HG03095 (cell line): ENCODE results near the gene HPRT1.

ENCODE experiments used
- ATAC-seq: cut with Tn5 transposase; IDR thresholded peaks from one replicate; pipeline ENCODE4 v1.9.1; 2021; ENCODE audit warnings: moderate library complexity; ENCODE audit not compliant: unreplicated experiment

The HPRT1 gene

GRCh38 chrX:134472041-134472440, 12.1 kb downstream of the HPRT1 start:
- no peak for ATAC-seq

GRCh38 chrX:134476284-134476683, 16.3 kb downstream of the HPRT1 start:
- no peak for ATAC-seq

GRCh38 chrX:134478374-134478773, 18.4 kb downstream of the HPRT1 start:
- no peak for ATAC-seq

DNA sequence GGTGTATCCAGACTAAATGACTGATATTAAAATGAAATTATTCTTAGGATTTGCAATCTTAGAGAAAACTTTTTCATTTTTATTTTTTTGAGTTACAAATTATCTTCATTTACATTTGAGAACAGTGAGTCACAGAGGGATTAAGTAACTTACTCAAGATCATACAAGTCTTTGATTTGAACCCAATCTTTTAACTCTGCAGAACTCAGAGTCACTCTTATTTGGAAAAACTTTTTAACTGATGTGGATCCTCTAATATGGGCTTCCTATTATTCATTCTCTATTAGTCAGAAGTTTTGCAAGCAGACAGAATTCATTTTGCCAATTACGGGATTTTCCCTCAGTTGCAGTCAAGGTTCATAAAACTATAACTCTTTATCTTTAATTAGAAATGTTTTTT, 20.1 kb downstream of the HPRT1 start:
- ATAC-seq = no peak

DNA sequence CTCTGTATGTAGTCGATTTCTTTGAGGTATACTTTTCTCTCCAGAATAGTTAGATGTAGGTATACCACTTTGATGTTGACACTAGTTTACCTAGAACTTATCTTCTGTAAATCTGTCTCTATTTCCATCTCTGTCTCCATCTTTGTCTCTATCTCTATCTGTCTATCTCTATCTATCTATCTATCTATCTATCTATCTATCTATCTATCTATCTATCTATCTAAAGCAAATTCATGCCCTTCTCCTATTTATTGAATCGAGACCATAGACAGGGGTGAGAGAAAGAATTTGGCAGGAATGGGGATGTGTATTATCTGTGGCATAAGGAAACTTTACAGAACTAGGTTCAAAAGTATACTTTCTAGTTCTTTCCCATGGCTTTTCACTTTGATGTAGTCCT, 21.4 kb downstream of the HPRT1 start:
- no peak for ATAC-seq

DNA sequence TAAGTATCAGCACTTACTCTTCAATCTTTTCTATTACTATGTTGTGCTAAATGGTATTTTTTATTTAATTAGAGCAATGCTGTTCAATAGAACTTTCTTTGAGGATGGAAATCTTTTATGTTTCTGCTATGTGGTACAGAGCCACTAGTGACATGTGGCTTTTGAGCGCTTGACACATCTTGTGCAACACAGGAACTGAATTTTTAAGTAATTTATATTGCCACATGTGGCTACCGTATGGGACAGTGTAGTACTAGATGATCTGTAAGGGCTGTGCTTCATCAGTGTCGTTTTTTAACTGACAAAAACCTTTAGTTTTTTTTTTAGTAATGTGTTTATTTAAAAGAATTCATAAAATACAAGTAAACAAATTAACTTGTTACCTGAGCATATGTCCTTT, 22.4 kb downstream of the HPRT1 start:
- no peak for ATAC-seq

DNA sequence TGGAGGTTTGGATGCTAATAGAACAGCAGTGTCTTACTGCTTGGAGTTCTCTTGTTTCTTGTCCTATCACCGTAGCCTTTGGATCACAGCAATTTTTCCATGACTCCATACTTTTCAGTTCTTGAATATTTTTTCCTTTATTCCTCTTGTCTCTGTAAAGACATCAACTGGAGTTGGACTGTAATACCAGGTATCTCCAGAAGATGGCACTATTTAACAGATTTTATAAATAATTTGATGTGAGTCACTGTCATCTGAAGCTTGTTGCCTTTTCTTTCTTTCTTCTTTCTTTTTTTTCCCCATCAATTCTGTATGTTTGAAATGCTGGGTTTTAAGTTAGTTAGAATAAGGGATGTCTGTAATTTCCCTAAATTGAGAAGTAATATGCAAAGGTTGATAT, 24.1 kb downstream of the HPRT1 start:
- no peak for ATAC-seq

- ATAC-seq = no peak
Observed at GRCh38 chrX:134501941-134502340, 42.0 kb downstream of the HPRT1 start.

DNA sequence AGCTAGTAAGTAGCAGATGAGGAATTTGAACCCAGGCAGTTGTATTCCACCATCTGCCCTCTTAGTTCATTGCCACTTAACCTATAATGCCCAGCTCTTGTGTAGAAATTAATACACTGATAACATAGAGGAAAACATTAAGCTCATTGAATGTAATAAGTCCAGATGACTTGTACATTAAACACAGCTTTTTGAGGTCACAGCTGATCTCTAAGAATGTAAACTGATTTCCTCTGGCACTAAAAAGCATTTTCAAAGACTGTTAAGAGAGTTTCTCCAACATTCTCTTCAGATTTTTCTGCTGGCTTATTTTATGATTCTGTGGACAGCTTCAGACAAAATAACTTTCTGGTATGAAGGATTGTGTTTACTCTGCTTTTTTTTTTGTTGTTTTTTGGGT, 42.7 kb downstream of the HPRT1 start:
- no peak for ATAC-seq

- ATAC-seq = no peak
Observed at GRCh38 chrX:134512566-134512965, 52.6 kb downstream of the HPRT1 start.

GRCh38 chrX:134513091-134513490, 53.1 kb downstream of the HPRT1 start:
- no peak for ATAC-seq

DNA sequence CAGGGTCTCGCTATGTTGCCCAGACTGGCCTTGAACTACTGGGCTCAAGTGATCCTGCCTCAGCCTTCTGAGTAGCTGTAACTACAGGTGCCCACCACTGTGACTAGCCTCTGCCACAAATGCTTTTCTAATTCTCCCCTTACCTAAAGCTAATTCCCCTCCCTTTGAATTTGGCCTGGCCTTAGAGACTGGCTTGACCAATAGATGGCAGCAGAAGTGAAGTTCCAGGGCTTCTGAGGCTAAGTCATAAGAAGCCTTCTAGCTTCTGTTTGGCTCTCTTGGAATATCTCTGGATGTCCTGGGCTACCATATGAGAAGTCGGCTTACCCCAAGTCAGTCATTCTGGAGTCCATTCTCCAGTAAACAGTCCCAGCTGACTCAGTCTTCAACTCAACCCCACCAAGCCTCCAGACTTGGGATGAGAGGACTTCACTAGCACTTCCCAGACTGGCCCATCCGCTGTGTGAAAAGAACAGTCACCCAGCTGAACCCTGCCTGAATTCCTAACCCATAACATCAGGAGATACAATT, 61.0 kb downstream of the HPRT1 start:
- peak; percentile 62 for ATAC-seq

DNA sequence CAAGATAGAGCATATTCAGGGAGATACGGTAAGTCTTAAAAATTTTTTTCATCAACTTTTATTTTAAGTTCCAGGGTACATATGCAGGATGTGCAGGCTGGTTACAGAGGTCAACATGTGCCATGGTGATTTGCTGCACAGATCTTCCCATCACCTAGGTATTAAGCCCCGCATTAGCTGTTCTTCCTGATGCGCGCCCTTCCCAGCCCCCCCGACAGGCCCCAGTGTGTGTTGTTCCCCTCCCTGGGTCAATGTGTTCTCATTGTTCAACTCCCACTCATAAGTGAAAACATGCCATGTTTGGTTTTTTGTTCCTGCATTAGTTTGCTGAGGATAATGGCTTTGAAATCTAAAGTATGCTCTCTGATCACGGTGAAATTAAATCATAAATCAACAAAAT, 64.2 kb downstream of the HPRT1 start:
- no peak for ATAC-seq

DNA sequence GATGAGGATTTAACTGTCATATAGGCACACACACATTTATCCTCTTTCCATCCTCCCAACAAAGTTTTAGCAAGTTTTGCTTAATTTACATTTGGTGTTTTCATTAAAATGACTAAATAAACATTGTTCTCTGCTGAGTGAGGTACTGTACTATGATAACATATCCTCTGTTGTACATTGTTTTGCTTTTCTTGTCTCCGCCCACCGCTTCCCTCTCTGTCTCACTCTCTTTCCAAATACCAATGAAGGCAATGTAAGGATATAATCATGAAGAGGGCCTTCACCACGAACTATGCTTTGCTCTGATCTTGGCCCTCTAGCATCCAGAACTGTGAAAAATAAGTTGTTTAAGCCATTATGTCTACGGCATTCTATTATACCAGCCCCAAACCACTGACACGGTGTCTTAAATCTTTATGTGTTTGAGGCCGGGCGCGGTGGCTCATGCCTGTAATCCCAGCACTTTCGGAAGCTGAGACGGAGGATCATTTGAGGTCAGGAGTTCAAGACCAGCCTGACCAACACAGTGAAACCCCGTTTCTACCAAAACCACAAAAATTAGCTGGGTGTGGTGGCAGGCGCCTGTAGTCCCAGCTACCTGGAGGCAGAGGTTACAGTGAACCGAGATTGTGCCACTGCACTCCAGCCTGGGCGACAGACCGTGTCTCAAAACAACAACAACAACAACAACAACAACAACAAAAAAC, 65.3 kb downstream of the HPRT1 start:
- no peak for ATAC-seq

DNA sequence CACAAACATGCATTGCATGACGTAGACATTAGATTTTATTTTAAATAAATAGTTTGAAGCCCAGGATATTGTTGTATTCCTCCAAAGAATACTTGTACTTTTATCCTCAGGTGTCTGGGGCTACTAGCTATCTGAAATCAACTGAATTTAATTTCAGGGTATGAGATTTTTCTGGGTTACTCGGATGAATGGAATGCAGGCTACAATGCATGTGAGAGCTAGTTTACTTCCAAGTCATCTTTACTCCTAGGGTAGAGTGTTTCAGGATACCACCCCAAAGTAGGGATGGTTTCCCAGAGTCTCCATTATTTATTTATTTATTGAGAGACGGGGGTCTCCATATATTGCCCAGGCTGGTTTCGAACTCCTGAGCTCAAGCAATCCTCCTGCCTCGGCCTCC, 66.4 kb downstream of the HPRT1 start:
- no peak for ATAC-seq

GRCh38 chrX:134528960-134529359, 69.0 kb downstream of the HPRT1 start:
- peak; percentile 63 for ATAC-seq

DNA sequence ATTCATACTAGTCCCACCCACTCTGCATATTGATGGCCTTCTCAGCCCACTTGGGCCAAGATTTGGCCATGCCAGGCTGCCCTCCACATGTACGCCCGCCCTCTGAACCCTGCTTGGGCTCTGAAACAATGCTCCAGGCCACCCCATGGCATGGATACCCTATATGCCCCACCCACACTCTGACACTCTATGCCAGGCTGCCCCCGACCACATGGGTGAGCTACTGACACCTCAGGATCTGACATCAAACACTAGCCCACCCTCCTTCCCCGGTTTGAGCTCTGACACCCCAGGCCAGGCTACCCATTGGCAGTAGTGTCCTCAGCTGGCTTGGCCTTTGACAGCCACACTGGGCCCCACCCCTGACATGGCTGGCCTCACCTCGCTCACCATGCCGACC, 69.5 kb downstream of the HPRT1 start:
- ATAC-seq = no peak

DNA sequence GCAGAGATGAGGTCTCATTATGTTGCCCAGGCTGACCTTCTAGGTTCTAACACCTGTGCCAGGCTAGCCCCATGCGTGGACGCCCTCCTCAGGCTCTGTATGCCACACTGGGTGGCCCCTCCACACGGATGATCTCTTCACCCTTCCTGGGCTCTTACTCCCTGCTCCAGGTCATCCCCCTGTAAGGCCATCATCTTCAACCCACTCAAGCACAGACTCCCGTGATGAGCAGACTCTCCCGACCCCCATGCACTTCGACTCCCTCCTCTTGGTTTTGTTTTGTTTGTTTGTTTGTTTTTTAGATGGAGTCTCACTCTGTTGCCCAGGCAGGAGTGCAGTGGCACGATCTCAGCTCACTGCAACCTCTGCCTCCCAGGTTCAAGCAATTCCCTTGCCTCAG, 70.9 kb downstream of the HPRT1 start:
- ATAC-seq = no peak

DNA sequence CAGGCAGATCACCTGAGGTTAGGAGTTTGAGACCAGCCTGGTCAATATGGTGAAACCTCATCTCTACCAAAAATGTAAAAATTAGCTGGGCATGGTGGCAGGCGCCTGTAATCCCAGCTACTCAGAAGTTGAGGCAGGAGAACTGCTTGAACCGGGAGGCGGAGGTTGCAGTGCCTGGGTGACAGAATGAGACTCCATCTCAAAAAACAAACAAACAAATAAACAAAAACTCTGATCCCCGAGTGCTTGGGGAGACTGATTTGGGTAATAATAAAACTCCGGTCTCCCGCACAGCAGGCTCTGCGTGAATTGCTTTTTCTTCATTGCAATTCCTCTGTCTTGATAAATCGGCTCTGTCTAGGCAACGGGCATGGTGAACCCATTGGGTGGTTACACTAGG, 73.4 kb downstream of the HPRT1 start:
- ATAC-seq = no peak

DNA sequence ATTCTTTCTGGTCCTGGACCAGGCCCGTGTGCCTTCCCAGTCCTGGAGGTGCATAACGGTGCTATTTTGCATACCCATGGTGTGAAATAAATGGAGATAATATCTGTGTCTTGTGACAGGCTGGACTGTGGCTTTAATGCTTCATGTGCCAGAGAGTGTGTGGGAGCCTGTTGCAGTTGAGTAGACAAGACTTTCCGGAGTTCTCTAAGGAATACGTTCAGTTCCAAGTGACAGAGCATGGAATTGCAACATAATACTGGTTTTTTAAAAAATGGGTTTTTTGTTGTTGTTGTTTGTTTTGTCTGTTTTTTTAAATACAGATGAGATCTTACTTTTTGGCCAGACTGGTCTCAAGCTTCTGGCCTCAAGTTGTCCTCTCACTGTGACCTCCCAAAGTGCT, 74.0 kb downstream of the HPRT1 start:
- no peak for ATAC-seq

DNA sequence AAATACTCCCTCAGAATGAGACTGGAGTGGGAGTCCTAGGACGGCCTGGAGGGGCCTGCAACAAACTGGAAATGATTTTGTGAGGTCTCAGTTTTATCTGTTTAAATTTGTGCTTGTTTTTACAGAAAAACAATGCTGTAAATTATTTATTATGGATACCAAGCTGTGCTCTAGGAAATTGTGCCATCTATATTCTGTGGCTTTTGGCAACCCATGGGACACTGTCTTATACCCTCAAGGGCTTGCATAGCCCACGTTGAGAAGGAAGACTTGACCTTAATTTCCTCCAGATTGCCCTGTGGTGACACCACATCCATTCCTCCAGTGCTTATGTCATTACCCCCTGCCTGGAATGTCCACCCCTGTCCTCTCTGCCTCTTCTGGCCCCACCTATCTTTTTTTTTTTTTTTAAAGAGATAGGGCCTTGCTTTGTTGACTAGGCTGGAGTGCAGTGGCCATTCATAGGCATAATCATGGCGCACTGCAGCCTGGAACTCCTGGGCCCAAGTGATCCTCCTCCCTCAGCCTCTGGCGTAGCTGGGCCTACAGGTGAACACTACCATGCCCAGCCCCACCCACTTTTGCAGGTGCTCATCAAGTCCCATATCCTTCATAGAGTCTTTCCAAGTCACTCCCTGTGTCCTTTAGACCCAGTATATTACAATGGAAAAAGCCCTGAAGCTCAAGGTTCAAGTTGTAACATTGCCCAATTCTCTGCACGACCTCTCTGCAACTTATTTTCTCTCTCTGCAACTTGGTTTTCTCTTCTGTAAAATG, 77.4 kb downstream of the HPRT1 start:
- no peak for ATAC-seq

- no peak for ATAC-seq
Observed at GRCh38 chrX:134538316-134538715, 78.4 kb downstream of the HPRT1 start.
